GM12892 (cell line): ENCODE data around the gene TECPR1.

ENCODE experiments used
- POLR2A ChIP-seq: IDR thresholded peaks from 2 replicates; pipeline ENCODE4 v1.6.1; 2011; ENCODE audit warnings: low read depth, low read length, control low read depth
- POLR2AphosphoS5 ChIP-seq: IDR thresholded peaks from 2 replicates; pipeline ENCODE4 v1.6.1; 2011; ENCODE audit warnings: low read depth, low read length, control low read depth
- TAF1 ChIP-seq: IDR thresholded peaks from 2 replicates; pipeline ENCODE4 v1.6.1; 2011; ENCODE audit warnings: low read depth, mild to moderate bottlenecking, control low read depth, low read length, borderline replicate concordance

DNA sequence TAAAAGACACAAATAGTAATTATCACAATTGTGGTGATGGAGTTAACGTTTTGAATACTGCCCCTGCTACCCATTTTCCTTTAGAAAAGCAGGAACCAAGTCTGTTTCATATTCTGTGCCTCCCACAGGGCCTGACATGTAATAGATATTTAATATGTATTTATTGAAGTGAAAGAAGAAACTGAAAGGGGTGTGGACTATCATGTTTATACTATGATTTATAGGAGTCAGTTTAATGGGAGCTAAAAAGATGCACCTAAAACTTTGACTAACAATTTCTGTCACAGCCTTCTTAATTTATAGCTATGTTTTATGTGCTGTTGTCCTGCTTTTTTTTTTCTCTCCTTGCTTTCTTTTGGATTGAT is 64.9 kb downstream of the TECPR1 start:
- TF ChIP-seq POLR2A = no peak
- no peak for TF ChIP-seq POLR2AphosphoS5
- TF ChIP-seq TAF1 = no peak
